ENCODE results near the gene OR2M2. TPM values are rescaled to one million over a fixed set of nuclear protein-coding genes. Genes with fewer than 3 reads are reported as not detected.

Gene OR2M2, protein sequence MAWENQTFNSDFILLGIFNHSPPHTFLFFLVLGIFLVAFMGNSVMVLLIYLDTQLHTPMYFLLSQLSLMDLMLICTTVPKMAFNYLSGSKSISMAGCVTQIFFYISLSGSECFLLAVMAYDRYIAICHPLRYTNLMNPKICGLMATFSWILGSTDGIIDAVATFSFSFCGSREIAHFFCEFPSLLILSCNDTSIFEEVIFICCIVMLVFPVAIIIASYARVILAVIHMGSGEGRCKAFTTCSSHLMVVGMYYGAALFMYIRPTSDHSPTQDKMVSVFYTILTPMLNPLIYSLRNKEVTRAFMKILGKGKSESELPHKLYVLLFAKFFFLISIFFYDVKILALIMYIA
- total RNA-seq = under 1 TPM in 2 of 8 experiments, not detected in 6; 0.59 to 0.85 TPM

DNA sequence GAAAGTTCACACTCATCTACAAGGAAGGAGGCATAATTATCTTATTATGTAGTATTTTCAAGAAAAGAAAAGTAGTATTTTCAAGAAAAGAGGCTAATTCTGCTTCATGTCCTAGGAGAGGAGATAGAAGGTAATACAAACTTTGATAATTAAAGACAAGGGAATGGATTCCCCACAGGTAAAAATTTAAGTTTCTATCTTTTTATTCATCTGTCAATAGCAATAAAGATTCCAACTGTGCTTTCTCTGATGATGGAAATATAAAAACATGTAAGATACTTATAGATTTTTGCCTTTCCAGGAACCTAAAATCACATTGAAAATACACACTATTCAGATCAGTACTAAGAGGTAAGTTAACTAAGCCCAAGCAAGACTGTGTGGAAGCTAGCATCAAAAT is at the start of gene OR2M2:
OR2M2 (plus strand) TSS at position 301 of the 400 bp plus-strand sequence. CDS start 5,165 bp downstream, outside the sequence.
- no peak within 1 kb of the TSS for H3K27ac ChIP-seq
- no peak for ATAC-seq (replicated peaks in 6 of 8)
- in situ Hi-C loops (cut with MboI; ENCODE audit: low pct_unique_long_range_greater_than_20kb in 2 of 9, low sequenced_read_pairs in 9 of 9, unreplicated experiment in 9 of 9) = no loop called here
- H3K4me1 ChIP-seq (replicated peaks in 1 of 2) = no peaks in the 10 kb centered on the region
- no peak within 1 kb of the TSS for H3K4me3 ChIP-seq

- no peak overlapping the region for H3K27ac ChIP-seq
- ATAC-seq (replicated peaks in 6 of 8) = no peak
- H3K4me3 ChIP-seq = no peak overlapping the region
- no peaks in the 10 kb centered on the region for H3K4me1 ChIP-seq (replicated peaks in 1 of 2)
- 15 to 92% (median 67%) methylated on average over 1 to 5 of the region's 5 CpGs; no CpG with 5 or more reads in 3 of the 10 experiments for WGBS, 10 experiments
- in situ Hi-C loops (cut with MboI; ENCODE audit: low pct_unique_long_range_greater_than_20kb in 2 of 9, low sequenced_read_pairs in 9 of 9, unreplicated experiment in 9 of 9) = no loop called here
These were observed 47.0 kb upstream of the OR2M2 start for GRCh38 chr1:248127653-248128052.

DNA sequence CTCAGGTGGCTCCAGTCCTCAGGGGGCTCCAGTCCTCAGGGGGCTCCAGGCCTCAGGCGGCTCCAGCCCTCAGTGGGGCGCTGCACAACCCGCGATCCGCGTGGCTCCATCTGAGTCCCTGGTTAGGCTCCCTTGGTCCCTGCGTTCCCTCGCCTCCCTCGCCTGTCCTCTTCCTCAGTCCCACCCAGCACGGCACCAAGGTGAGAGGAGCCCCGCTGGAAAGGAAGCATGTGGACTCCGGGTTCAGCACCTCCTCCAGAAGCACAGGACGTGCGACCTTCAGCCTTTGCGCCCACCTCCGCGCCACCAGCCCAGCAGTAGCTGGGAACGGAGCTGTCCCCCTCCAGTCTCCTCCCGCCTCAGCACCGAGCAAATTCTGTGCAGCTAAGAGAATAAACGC is 37.8 kb upstream of the OR2M2 start:
- in situ Hi-C loops (cut with MboI; ENCODE audit: low pct_unique_long_range_greater_than_20kb in 2 of 9, low sequenced_read_pairs in 9 of 9, unreplicated experiment in 9 of 9) = no loop called here
- H3K27ac ChIP-seq = no peak overlapping the region
- H3K4me1 ChIP-seq (replicated peaks in 1 of 2) = no peaks in the 10 kb centered on the region
- WGBS, 10 experiments = 31 to 90% (median 80%) methylated on average over 1 to 13 of the region's 21 CpGs; no CpG with 5 or more reads in 3 of the 10 experiments
- H3K4me3 ChIP-seq = no peak overlapping the region
- no peak for ATAC-seq (replicated peaks in 6 of 8)

- H3K27ac ChIP-seq = no peak overlapping the region
- H3K4me1 ChIP-seq (replicated peaks in 1 of 2) = no peaks in the 10 kb centered on the region
- 0 to 75% (median 32%) methylated on average over 1 of the region's 1 CpG for WGBS, 10 experiments
- in situ Hi-C loops (cut with MboI; ENCODE audit: low pct_unique_long_range_greater_than_20kb in 2 of 9, low sequenced_read_pairs in 9 of 9, unreplicated experiment in 9 of 9) = no loop called here
- H3K4me3 ChIP-seq = no peak overlapping the region
- ATAC-seq (replicated peaks in 6 of 8) = no peak
These were observed 33.8 kb upstream of the OR2M2 start for GRCh38 chr1:248140846-248141245.

DNA sequence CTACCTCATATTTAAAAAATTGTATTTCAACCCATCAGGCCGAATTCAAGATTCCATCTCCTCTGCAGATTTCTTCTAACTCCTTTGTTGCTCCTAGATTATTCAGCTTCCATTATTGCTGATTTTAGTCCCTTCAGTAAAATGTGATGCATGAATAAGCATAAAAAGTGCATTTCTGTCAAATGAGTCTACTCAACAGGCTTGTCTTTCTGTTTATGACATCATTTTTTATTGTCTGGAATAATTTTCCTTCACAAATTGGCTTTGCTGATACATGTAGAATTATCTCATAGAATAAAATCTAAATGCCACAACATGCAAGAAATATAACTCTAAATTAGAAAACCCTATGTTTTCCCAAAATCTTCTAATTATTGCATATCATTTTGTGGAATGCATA is 31.3 kb upstream of the OR2M2 start:
- 0 to 43% (median 18%) methylated on average over 1 of the region's 1 CpG for WGBS, 10 experiments
- Histone ChIP-seq H3K4me1 (replicated peaks in 1 of 2) (no peaks in the 10 kb centered on the region), H3K4me3 (no peak overlapping the region), H3K27ac (no peak overlapping the region)
- in situ Hi-C loops (cut with MboI; ENCODE audit: low pct_unique_long_range_greater_than_20kb in 2 of 9, low sequenced_read_pairs in 9 of 9, unreplicated experiment in 9 of 9) = no loop called here
- ATAC-seq (replicated peaks in 6 of 8) = no peak

- 0 to 82% (median 61%) methylated on average over 1 to 3 of the region's 3 CpGs; no CpG with 5 or more reads in 1 of the 10 experiments for WGBS, 10 experiments
- Histone ChIP-seq H3K4me3 (no peak within 1 kb of the TSS), H3K4me1 (replicated peaks in 1 of 2) (no peaks in the 10 kb centered on the region), H3K27ac (no peak within 1 kb of the TSS)
- no peak for ATAC-seq (replicated peaks in 6 of 8)
- in situ Hi-C loops (cut with MboI; ENCODE audit: low pct_unique_long_range_greater_than_20kb in 2 of 9, low sequenced_read_pairs in 9 of 9, unreplicated experiment in 9 of 9) = no loop called here
These were observed 30.0 kb upstream of the OR2M2 start, which contains the start of gene OR2M5 for GRCh38 chr1:248144513-248145198. Gene OR2M5 (plus strand): TSS chr1:248145148. CDS start chr1:248145148, 0 bp downstream.

DNA sequence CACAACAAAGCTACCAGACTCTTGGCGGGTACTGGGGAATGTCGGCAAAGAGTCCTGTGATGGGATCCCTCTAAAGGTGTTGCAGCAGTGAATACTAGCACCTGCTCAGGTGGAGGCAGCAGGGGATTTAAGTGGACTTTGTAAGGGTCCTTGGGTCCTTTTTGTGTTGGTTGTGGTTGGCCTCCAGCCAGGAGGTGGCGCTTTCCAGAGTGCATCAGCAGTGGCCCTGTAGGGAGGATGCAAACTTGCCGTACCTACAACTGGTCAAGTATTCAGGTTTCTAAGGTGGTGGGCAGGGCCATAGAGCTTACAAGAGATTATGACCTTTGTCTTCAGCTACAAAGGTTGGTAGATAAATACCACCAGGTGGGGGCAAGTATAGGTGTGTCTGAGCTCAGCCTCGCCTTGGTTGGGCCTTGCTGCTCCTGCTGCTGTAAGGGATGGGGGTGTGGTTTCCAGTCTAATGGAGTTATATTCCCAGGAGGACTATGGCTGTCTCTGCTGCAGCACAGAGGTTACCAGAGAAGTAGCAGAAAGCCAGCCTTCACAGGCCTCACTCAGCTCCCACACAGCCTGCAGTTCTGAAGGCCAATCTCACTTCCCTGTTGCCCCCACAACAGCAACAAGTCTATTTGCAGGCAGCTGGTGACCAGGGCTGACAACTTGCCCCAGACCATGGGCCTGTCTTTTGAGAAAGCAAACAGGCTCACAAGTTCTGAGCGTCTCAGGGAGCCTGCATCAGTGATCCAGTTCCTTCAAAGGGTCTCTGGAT is 22.4 kb upstream of the OR2M2 start:
- 0 to 85% (median 30%) methylated on average over 1 to 6 of the region's 6 CpGs; no CpG with 5 or more reads in 1 of the 10 experiments for WGBS, 10 experiments
- Histone ChIP-seq H3K4me1 (replicated peaks in 1 of 2) (no peaks in the 10 kb centered on the region), H3K4me3 (no peak overlapping the region), H3K27ac (no peak overlapping the region)
- no peak for ATAC-seq (replicated peaks in 6 of 8)
- in situ Hi-C loops (cut with MboI; ENCODE audit: low pct_unique_long_range_greater_than_20kb in 2 of 9, low sequenced_read_pairs in 9 of 9, unreplicated experiment in 9 of 9) = no loop called here

GRCh38 chr1:248155927-248156326 is 18.7 kb upstream of the OR2M2 start:
- Histone ChIP-seq H3K27ac (no peak overlapping the region), H3K4me1 (replicated peaks in 1 of 2) (no peaks in the 10 kb centered on the region), H3K4me3 (no peak overlapping the region)
- no peak for ATAC-seq (replicated peaks in 6 of 8)
- 0 to 100% (median 58%) methylated on average over 1 of the region's 1 CpG; no CpG with 5 or more reads in 2 of the 10 experiments for WGBS, 10 experiments
- in situ Hi-C loops (cut with MboI; ENCODE audit: low pct_unique_long_range_greater_than_20kb in 2 of 9, low sequenced_read_pairs in 9 of 9, unreplicated experiment in 9 of 9) = no loop called here

DNA sequence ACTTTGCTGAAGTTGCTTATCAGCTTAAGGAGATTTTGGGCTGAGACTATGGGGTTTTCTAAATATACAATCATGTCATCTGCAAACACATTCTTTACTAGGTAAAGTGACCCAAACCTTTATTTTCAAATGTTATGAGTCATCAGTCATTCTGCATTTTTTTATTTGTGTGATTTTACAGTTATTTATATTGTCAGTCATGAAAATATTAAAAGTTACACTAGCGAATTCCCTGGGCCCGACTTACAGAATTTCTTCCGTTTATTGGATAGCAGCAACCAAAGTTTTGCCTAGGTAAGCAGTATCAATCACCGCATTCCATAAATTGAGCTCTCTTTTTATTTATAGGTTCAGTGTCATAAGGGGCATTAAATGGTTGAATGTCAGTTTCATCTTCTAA is 15.9 kb upstream of the OR2M2 start:
- ATAC-seq (replicated peaks in 6 of 8) = no peak
- H3K4me1 ChIP-seq (replicated peaks in 1 of 2) = no peaks in the 10 kb centered on the region
- WGBS, 10 experiments = 27 to 86% (median 55%) methylated on average over 2 to 4 of the region's 4 CpGs; no CpG with 5 or more reads in 1 of the 10 experiments
- in situ Hi-C loops (cut with MboI; ENCODE audit: low pct_unique_long_range_greater_than_20kb in 2 of 9, low sequenced_read_pairs in 9 of 9, unreplicated experiment in 9 of 9) = no loop called here
- no peak overlapping the region for H3K27ac ChIP-seq
- no peak overlapping the region for H3K4me3 ChIP-seq

GRCh38 chr1:248164031-248164430 is 10.6 kb upstream of the OR2M2 start:
- H3K4me1 ChIP-seq (replicated peaks in 1 of 2) = no peaks in the 10 kb centered on the region
- no peak for ATAC-seq (replicated peaks in 6 of 8)
- no peak overlapping the region for H3K4me3 ChIP-seq
- no peak overlapping the region for H3K27ac ChIP-seq
- in situ Hi-C loops (cut with MboI; ENCODE audit: low pct_unique_long_range_greater_than_20kb in 2 of 9, low sequenced_read_pairs in 9 of 9, unreplicated experiment in 9 of 9) = no loop called here
- WGBS, 10 experiments = 0 to 76% (median 51%) methylated on average over 1 to 10 of the region's 12 CpGs; no CpG with 5 or more reads in 1 of the 10 experiments

DNA sequence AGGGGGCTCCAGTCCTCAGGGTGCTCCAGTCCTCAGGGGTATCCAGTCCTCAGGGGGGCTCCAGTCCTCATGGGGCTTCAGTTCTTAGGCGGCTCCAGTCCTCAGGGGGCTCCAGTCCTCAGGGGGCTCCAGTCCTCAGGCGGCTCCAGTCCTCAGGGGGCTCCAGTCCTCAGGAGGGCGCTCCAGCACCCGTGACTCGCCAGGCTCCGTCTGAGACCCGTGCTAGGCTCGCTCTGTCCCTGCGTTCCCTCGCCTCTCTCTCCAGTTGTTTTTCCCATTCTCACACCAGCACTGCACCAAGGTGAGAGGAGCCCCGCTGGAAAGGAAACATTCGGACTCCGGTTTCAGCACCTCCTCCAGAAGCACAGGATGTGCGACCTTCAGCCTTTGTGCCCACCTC is 9.4 kb upstream of the OR2M2 start:
- no peak for ATAC-seq (replicated peaks in 6 of 8)

DNA sequence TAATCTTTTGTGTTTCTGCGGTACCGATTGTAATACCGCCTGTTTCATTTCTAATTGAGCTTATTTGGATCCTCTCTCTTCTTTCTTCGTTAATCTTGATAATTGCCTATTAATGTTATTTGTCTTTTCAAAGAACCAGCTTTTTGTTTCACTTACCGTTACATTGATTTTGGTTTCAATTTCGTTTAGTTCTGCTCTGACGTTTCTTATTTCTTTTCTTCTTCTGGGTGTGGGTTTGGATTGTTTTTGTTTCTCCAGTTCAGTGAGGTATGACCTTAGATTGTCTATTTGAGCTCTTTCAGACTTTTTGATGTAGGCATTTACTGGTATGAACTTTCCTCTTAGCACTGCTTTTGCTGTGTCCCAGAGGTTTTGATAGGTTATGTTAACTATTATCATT is 9.4 kb downstream of the OR2M2 start:
- WGBS, 10 experiments = 19 to 67% (median 45%) methylated on average over 3 to 7 of the region's 7 CpGs
- in situ Hi-C loops (cut with MboI; ENCODE audit: low pct_unique_long_range_greater_than_20kb in 2 of 9, low sequenced_read_pairs in 9 of 9, unreplicated experiment in 9 of 9) = no loop called here
- H3K4me1 ChIP-seq (replicated peaks in 1 of 2) = no peaks in the 10 kb centered on the region
- no peak overlapping the region for H3K27ac ChIP-seq
- ATAC-seq (replicated peaks in 6 of 8) = no peak
- no peak overlapping the region for H3K4me3 ChIP-seq

More for the DNA sequence above, 9.4 kb upstream of the OR2M2 start:
- WGBS, 10 experiments = 56 to 85% (median 70%) methylated on average over 2 to 13 of the region's 14 CpGs; no CpG with 5 or more reads in 6 of the 10 experiments
- H3K4me3 ChIP-seq = no peak overlapping the region
- no peak overlapping the region for H3K27ac ChIP-seq
- in situ Hi-C loops (cut with MboI; ENCODE audit: low pct_unique_long_range_greater_than_20kb in 2 of 9, low sequenced_read_pairs in 9 of 9, unreplicated experiment in 9 of 9) = no loop called here
- no peaks in the 10 kb centered on the region for H3K4me1 ChIP-seq (replicated peaks in 1 of 2)

DNA sequence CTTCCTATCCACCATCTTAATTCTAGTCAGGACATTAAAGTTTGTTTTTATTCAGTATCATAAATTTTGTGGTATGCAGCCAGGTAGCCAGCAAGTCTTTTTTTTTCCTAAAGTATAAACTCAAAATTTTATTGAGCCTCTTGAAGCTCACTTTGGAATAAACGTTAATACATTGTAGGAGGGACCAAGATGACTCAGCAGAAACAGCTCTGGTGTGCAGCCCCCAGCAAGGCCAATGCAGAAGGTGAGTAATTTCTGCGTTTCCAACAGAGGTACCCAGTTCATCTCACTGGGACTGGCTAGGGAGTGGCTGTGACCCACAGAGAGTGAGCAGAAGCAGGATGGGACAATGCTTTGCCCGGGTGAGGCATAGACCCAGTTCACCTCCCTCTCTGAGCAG is 12.7 kb downstream of the OR2M2 start:
- H3K4me1 ChIP-seq (replicated peaks in 1 of 2) = no peaks in the 10 kb centered on the region

More for the DNA sequence above, 12.7 kb downstream of the OR2M2 start:
- no peak overlapping the region for H3K27ac ChIP-seq
- in situ Hi-C loops (cut with MboI; ENCODE audit: low pct_unique_long_range_greater_than_20kb in 2 of 9, low sequenced_read_pairs in 9 of 9, unreplicated experiment in 9 of 9) = no loop called here
- H3K4me3 ChIP-seq = no peak overlapping the region
- ATAC-seq (replicated peaks in 6 of 8) = no peak
- 0 to 55% (median 31%) methylated on average over 1 to 3 of the region's 3 CpGs; no CpG with 5 or more reads in 4 of the 10 experiments for WGBS, 10 experiments

Data from motor neuron (in vitro differentiated cells).